HG03103 (cell line): Measurements from ENCODE around the gene HOXA6.
A peak's percentile ranks its signal among the peaks of the same experiment; 100 is the strongest.

Source experiments
- ATAC-seq: cut with Tn5 transposase; IDR thresholded peaks from one replicate; pipeline ENCODE4 v1.9.1; 2021; ENCODE audit warnings: low read depth; ENCODE audit not compliant: unreplicated experiment

HOXA6 gene

DNA sequence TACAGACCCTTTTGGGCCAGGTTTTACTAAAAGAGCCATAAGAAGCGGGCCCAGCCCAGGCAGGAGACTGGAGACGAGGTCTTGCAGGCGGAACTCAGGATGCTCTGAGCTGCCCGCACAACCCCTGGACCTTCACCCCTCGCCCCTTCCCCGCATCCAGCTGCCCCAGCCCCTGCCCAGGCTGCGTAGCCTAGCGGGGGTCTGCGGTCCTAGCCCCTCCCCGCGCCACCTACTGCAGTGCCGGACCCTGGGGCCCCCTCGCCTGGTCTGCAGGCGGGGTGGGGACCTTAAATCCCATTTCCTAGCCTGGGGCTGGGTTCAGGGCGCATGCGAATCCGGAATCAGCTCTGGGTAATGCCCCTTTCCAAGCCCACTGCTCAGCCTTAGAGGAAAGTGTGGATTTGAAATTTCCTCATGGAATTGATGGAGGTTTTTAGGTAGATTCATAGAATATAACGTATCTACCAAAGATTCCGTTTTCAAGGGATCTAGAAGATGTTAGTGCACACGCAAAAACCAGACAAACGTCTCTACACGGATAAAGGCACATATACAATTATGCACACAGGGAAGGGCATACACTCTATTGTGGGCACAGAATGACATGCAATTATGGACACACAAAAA is 5.4 kb upstream of the HOXA6 start:
- no peak for ATAC-seq

DNA sequence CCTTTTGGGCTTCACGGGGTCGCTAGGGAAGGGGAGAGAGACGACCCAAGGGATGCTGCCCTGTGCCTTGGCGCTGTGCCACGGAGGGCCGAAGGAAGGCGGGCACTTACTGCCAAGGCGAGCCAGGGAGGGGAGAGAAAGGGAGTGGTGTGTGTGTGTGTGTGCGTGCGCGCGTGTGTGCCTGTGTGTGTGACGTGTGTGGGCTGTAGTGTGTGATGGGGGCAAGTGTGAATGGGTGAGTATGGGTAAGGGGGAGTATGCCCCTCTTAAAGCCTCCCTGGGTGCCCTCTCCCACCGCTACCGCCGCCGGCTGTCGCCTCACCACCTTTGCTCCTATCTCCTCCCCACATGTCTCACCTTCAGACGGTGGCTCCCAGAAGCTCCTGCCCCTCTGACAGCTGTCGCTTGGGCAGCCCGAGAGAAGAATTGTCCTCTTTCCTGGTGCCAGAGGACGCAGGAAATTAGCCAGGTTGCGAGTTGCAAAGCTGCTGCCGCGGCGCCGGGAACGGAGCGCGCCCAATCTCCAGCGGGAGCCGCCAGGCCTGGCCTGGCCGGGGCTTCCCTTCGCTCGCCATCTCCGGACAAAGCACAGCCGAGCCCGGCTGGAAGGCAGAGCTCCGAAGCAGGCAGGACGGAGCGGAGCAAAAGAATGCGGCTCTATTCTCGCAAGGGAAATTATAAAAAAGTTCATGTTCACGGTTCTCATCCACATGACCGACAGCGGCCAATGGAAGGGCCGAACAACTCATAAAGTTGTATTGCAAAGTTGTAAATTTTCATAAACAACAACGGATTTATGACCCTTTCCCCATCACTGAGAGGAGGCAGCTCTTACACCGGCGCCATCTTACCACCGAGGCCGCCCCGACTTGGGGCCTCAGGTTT is 4.6 kb upstream of the HOXA6 start, which contains the start of gene HOXA3:
Gene HOXA3 (minus strand): TSS at position 653 of the 885 bp plus-strand sequence. CDS start 41,943 bp downstream, outside the sequence.
- no peak for ATAC-seq

- no peak for ATAC-seq
Measured at GRCh38 chr7:27151341-27151930, 3.9 kb upstream of the HOXA6 start.

- peak; percentile 68 for ATAC-seq
Measured at GRCh38 chr7:27150568-27151340, 3.2 kb upstream of the HOXA6 start.

DNA sequence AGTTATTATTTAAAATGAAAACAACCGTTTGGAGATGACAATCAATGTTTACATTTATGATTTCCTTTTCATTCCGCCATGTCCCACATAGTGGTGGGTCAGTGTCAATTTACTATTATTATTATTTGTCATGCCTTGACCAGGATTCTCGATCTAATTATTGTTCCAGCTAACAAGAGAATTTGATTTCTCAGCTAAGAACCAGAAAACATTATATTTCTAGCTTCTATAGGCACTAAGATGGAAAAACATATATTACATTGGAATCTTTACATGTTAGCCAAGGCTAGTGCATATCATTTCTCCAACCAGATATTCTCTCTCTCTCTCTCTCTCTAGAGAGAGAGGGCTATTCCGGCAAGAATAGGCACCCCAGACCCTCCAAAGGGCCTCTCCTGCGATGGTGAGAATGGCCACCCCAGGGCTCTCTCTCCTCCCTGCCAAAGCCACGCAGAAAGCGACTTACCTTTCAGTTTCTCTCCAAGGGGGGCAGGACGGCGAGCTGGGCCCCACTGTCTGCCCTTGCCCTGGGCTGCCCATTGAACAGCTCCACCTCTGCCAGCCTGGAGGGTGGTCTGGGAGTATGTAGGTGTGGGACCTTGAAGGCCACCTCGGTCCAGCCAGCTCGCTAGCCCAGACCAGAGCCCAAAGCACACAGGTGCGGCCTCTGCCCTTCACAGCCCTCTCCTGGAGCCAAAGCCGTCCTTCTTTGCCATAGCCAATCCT is 2.4 kb upstream of the HOXA6 start:
- no peak for ATAC-seq

GRCh38 chr7:27148756-27149641 is 1.4 kb upstream of the HOXA6 start:
- no peak for ATAC-seq

DNA sequence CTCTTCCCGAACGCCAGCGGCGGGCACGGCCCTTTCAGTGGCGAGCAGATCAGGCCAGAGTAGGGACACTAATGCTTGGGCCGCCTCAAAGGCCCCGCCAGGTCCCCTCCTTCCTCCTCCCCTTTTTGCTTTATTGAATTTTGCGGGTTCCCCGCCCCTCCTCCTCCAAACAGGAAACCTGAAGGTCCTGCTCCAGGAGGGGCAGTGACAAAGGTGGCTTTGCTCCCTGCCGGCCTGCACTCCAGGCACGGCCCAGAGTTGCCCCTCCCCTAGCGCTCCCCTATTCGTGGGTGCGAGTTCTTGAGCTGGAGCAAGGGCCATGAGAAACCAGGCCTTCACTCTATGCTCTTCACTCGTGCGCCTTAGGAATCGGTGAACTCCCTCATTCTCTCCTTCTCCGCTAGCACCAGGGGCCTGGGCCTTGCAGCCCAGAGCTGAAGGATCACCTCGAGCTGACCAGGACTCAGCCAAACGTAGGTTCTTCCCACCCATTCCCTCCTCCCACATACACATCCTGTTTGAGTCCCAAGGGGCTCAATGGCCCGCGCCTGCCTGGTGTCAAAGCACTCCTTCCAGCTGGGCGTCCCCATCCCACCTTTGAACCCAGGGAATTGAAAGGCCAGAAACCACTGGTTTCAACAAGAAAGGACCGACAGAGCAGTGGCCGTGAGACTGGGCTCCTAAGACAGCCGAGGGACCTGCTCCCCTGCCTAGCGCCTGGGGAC is 619 bp upstream of the HOXA6 start:
- ATAC-seq = no peak

- no peak for ATAC-seq
Measured at GRCh38 chr7:27146491-27147198, 929 bp downstream of the HOXA6 start.

DNA sequence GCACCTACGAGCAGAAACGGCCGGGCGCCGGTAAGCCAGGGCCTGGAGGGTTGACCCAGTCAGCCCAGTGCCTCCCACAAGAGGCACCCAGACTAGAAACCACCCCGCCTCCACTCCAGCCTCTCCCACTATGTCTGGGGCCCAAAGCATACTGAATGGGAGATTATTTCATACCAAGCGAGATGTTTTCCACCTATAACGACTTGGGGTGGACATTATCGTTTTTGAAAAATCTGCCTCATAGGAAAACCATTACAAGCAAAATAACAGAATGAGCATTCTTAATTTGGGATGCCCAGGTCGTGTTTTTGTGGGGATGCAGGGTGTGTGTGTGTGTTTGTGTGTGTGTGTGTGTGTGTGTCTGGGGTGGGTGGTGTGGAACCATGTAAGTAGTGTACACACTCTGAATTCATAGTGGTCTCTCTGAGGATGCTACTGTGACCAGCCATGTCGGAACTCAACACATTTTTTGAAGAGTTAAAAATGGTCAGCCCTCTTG is 1.6 kb downstream of the HOXA6 start:
- no peak for ATAC-seq

- no peak for ATAC-seq
Measured at GRCh38 chr7:27145165-27145913, 2.2 kb downstream of the HOXA6 start.

DNA sequence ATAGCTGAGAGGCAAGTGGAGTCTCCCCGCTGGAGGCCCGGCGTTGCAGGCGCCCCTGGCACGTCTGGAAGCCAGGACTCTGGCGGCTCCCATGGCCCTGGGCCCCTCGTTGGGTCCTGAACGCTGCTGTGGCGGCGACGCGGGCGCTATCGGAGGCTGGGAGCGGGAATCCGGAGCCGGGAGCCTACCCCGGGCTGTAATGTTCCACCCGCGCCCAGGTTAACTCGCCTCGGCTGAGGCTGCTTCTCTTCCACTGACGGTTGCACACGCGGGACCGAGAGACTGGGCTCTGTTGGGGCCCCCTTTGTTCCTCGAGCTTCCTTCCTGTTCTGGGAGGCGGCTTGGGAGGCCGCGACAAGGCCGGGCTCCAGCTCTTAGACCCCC is 2.8 kb downstream of the HOXA6 start:
- no peak for ATAC-seq

GRCh38 chr7:27143950-27144780 is 3.4 kb downstream of the HOXA6 start:
- no peak for ATAC-seq

DNA sequence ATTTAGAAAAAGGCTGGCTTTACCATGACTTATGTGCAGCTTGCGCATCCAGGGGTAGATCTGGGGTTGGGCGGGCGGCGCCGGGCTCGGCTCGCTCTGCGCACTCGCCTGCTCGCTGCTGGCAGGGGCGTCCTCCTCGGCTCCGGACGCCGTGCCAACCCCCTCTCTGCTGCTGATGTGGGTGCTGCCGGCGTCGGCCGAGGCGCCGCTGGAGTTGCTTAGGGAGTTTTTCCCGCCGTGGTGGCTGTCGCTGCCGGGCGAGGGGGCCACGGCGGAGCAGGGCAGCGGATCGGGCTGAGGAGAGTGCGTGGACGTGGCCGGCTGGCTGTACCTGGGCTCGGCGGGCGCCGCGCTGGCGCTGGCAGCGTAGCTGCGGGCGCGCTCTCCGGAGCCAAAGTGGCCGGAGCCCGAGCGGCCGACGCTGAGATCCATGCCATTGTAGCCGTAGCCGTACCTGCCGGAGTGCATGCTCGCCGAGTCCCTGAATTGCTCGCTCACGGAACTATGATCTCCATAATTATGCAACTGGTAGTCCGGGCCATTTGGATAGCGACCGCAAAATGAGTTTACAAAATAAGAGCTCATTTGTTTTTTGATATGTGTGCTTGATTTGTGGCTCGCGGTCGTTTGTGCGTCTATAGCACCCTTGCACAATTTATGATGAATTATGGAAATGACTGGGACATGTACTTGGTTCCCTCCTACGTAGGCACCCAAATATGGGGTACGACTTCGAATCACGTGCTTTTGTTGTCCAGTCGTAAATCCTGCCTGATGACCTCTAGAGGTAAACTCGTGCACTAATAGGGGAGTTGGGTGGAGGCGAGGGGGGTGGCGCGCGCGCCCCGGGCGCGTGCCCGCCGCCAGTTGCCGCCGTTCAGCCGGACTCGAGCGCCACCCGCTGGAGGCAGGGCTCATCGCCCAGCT is 4.3 kb downstream of the HOXA6 start, which contains the start of gene HOXA5:
Gene HOXA5 (minus strand): TSS at position 659 of the 927 bp plus-strand sequence. CDS start 74 bp downstream, at position 585.
- no peak for ATAC-seq

DNA sequence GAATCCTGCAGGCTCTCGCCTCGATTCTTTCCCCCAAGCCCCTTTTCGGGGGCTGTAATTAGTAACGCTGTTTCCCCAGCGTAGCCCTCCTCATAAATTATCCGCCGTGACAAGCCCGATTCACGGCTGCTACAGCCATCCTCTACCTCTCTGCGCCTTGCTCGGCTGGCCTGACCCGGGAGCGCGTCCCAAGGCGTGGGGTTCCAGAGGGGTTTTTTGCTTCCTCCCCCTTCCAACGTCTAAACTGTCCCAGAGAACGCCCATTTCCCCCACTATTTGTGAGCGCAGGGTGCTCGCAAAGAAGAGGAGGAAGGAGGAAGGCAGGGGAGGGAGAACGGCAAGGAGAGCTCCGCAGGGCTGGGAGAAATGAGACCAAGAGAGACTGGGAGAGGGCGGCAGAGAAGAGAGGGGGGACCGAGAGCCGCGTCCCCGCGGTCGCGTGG is 5.0 kb downstream of the HOXA6 start:
- ATAC-seq = no peak
